Neural cell (in vitro differentiated cells): ENCODE data around the gene RTN4.

Experiments used
- CTCF ChIP-seq: fragments of 450-650 bp; IDR thresholded peaks from 2 replicates; pipeline ENCODE4 v1.5.1; 2014; ENCODE audit warnings: antibody characterized with exemption, mild to moderate bottlenecking, moderate library complexity; ENCODE audit not compliant: poor library complexity, severe bottlenecking
- EP300 ChIP-seq: fragments of 450-650 bp; conservative IDR thresholded peaks from 2 replicates; pipeline ENCODE4 v1.6.1; 2014; ENCODE audit warnings: antibody characterized with exemption, mild to moderate bottlenecking, moderate library complexity; ENCODE audit not compliant: poor library complexity, severe bottlenecking
- EZH2 ChIP-seq: fragments of 200-600, 300-800 bp; shearing (Covaris generic), sonication (generic); IDR thresholded peaks from 2 replicates; pipeline ENCODE4 v1.6.1; 2014; ENCODE audit warnings: antibody characterized with exemption, low read length, borderline replicate concordance, mild to moderate bottlenecking; ENCODE audit not compliant: insufficient read depth, poor library complexity, severe bottlenecking
- TF ChIP-seq, protein P1 (sequence below): IDR thresholded peaks from 2 replicates; pipeline ENCODE4 v1.6.1; 2012; ENCODE audit warnings: borderline replicate concordance

DNA sequence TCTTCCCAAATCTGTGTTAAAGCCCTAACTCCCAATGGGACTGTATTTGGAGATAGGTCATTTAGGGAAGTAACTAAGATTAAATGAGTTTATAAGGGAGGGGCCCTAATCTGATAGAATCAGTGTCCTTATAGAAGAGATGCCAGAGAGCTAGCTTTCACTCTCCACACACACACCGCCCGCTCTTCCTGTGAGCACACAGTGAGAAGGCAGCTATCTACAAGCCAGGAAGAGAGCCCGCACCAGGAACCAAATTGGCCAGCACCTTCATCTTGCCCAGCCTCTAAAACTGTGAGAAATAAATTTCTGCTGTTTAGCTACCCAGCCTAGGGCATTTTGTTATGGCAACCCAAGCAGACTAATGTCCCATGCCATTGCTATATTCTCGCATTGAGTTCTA lies 125.2 kb downstream of the RTN4 start:
- TF ChIP-seq CTCF (no peak), EZH2 (no peak), EP300 (no peak)
- TF ChIP-seq, protein P1, sequence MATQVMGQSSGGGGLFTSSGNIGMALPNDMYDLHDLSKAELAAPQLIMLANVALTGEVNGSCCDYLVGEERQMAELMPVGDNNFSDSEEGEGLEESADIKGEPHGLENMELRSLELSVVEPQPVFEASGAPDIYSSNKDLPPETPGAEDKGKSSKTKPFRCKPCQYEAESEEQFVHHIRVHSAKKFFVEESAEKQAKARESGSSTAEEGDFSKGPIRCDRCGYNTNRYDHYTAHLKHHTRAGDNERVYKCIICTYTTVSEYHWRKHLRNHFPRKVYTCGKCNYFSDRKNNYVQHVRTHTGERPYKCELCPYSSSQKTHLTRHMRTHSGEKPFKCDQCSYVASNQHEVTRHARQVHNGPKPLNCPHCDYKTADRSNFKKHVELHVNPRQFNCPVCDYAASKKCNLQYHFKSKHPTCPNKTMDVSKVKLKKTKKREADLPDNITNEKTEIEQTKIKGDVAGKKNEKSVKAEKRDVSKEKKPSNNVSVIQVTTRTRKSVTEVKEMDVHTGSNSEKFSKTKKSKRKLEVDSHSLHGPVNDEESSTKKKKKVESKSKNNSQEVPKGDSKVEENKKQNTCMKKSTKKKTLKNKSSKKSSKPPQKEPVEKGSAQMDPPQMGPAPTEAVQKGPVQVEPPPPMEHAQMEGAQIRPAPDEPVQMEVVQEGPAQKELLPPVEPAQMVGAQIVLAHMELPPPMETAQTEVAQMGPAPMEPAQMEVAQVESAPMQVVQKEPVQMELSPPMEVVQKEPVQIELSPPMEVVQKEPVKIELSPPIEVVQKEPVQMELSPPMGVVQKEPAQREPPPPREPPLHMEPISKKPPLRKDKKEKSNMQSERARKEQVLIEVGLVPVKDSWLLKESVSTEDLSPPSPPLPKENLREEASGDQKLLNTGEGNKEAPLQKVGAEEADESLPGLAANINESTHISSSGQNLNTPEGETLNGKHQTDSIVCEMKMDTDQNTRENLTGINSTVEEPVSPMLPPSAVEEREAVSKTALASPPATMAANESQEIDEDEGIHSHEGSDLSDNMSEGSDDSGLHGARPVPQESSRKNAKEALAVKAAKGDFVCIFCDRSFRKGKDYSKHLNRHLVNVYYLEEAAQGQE: no peak
